ENCODE data around the gene ADAMTSL3.

DNA sequence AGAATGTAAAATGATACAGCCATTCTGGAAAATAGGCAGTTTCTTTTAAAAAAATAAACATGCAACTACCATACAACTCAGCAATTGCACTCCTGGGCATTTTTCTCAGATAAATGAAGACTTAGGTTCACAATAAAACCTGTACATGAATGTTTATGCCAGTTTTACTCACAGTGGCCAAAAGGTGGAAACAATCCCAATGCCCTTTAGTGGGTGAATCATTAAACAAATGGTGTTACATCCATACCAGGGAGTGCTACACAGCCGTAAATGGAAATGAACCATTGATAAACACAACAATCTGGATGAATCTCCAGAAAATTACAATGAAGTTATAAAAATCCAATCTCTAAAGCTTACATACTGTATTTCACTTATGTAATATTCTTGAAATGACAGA is 140.3 kb downstream of the ADAMTSL3 start:
- TF ChIP-seq TCF12 (IDR thresholded peaks at IDR 0.05; ENCODE audit: low read depth): no peak
- no peak for TF ChIP-seq EGR1 (IDR thresholded peaks at IDR 0.05)
- no peak for TF ChIP-seq EP300 (IDR thresholded peaks at IDR 0.05; ENCODE audit: borderline replicate concordance)
- TF ChIP-seq REST (IDR thresholded peaks at IDR 0.05; ENCODE audit: low read depth): no peak
- no peak for TF ChIP-seq TAF1 (IDR thresholded peaks at IDR 0.05; ENCODE audit: low read depth)
- TF ChIP-seq, protein P1, sequence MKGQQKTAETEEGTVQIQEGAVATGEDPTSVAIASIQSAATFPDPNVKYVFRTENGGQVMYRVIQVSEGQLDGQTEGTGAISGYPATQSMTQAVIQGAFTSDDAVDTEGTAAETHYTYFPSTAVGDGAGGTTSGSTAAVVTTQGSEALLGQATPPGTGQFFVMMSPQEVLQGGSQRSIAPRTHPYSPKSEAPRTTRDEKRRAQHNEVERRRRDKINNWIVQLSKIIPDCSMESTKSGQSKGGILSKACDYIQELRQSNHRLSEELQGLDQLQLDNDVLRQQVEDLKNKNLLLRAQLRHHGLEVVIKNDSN (IDR thresholded peaks at IDR 0.05): no peak
- TF ChIP-seq TEAD4 (IDR thresholded peaks at IDR 0.05): no peak
- no peak for TF ChIP-seq RAD21 (IDR thresholded peaks at IDR 0.05; ENCODE audit: low read depth)
- TF ChIP-seq CEBPB (IDR thresholded peaks at IDR 0.05): no peak
- no peak for TF ChIP-seq ZBTB7A (IDR thresholded peaks at IDR 0.05; ENCODE audit: low read depth)
- TF ChIP-seq, protein P2, sequence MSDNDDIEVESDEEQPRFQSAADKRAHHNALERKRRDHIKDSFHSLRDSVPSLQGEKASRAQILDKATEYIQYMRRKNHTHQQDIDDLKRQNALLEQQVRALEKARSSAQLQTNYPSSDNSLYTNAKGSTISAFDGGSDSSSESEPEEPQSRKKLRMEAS (IDR thresholded peaks at IDR 0.05): no peak
- no peak for TF ChIP-seq CREB1 (IDR thresholded peaks at IDR 0.05; ENCODE audit: low read depth)
- TF ChIP-seq NFIC (IDR thresholded peaks at IDR 0.05): no peak
